ENCODE measurements around the gene LSS. TPM values are rescaled to one million over a fixed set of nuclear protein-coding genes. Genes with fewer than 3 reads are reported as not detected.

The LSS gene
- total and polyA plus RNA-seq, 2 experiments from 2014 or later = 55.0 to 237 TPM

GRCh38 chr21:46180778-46181391 is 47.7 kb downstream of the LSS start (continued):
- TF ChIP-seq ZNF462 (CRISPR knock-in tag; IDR thresholded peaks at IDR 0.05) = no peak
- TF ChIP-seq JUNB (IDR thresholded peaks at IDR 0.05; ENCODE audit: unreplicated experiment) = no peak
- TF ChIP-seq EZH2phosphoT487 (IDR thresholded peaks at IDR 0.05; ENCODE audit: unreplicated experiment) = no peak
- no peak for TF ChIP-seq CTCF (conservative IDR thresholded peaks at IDR 0.05; ENCODE audit: low read depth in 2 of 2)

- peaks cover 19% of the 10 kb centered on the region for H3K36me3 Mint-ChIP-seq (ENCODE audit: low read depth)
- H3K27ac Mint-ChIP-seq = peak overlapping the region; percentile 82
- Histone ChIP-seq H3K9me2 (ENCODE audit: insufficient read depth) (no peaks in the 10 kb centered on the region), H3K4me1 (ENCODE audit: insufficient read depth) (peaks cover 1% of the 10 kb centered on the region; the same call in 1 of the 2 replicates), H3K27ac (ENCODE audit: low read depth) (peak overlapping the region; percentile 63; the same call in 1 of the 2 replicates), H3K27me3 (ENCODE audit: insufficient read depth) (no peaks in the 10 kb centered on the region), H2AFZ (no peak overlapping the region), H3F3A (replicated peaks; ENCODE audit: low read depth) (no peaks in the 10 kb centered on the region), H3K4me3 (no peak overlapping the region), H3K36me3 (ENCODE audit: insufficient read depth) (no peaks in the 10 kb centered on the region), H3K79me2 (replicated peaks; ENCODE audit: insufficient read depth) (peaks cover 51% of the 10 kb centered on the region), H3K4me2 (no peak overlapping the region), H4K20me1 (replicated peaks; ENCODE audit: insufficient read depth) (0 out of 2 replicates have a peak, but pooled peaks cover 13% of the 10 kb centered on the region)
- H3K9me3 Mint-ChIP-seq = peaks cover 8% of the 10 kb centered on the region; the same call in 1 of the 3 replicates
- peak overlapping the region; percentile 7; the same call in 1 of the 3 replicates for H3K4me3 Mint-ChIP-seq
- ATAC-seq = peak; percentile 4; the same call in 2 of the 3 replicates
- DNase-seq (ENCODE audit: low spot score) = no peak
- H3K27me3 Mint-ChIP-seq (ENCODE audit: insufficient read depth, low read depth, poor library complexity) = peaks cover 5% of the 10 kb centered on the region
- peaks cover 16% of the 10 kb centered on the region for H3K4me1 Mint-ChIP-seq
- TF ChIP-seq EZH2 (IDR thresholded peaks at IDR 0.05; ENCODE audit: low read depth, unreplicated experiment) = no peak
- no peak for TF ChIP-seq POLR2AphosphoS5 (IDR thresholded peaks at IDR 0.05; ENCODE audit: low read depth)
- no peak for TF ChIP-seq REST (IDR thresholded peaks at IDR 0.05; ENCODE audit: unreplicated experiment)
- TF ChIP-seq JUNB (IDR thresholded peaks at IDR 0.05; ENCODE audit: unreplicated experiment) = no peak
- no peak for TF ChIP-seq CREB1 (CRISPR knock-in tag; IDR thresholded peaks at IDR 0.05; ENCODE audit: low read depth)
- no peak for TF ChIP-seq CTCF (conservative IDR thresholded peaks at IDR 0.05; ENCODE audit: low read depth in 2 of 2)
- no peak for TF ChIP-seq ZNF331 (CRISPR knock-in tag; IDR thresholded peaks at IDR 0.05; ENCODE audit: low read depth)
Measured at GRCh38 chr21:46180079-46180722, 48.4 kb downstream of the LSS start.
